ENCODE measurements around the gene PARL. TPM values are rescaled to one million over a fixed set of nuclear protein-coding genes. Genes with fewer than 3 reads are reported as not detected.

The PARL gene
- total RNA-seq, 1 experiment from 2014 or later, result 91.3 TPM

- no peak for DNase-seq
- Histone ChIP-seq H3K4me1 (no peaks in the 10 kb centered on the region), H3K9me3 (no peaks in the 10 kb centered on the region), H3K27me3 (replicated peaks; ENCODE audit: control insufficient read depth, insufficient read depth, low read length) (no peaks in the 10 kb centered on the region), H3K4me3 (ENCODE audit: low read depth, low read length) (no peak overlapping the region), H3K36me3 (ENCODE audit: control insufficient read depth, insufficient read depth, low read length) (no peaks in the 10 kb centered on the region; the same call in 1 of the 2 replicates)
- CTCF ChIA-PET, result no interaction called here
- H3K36me3 Mint-ChIP-seq (ENCODE audit: insufficient read depth, unreplicated experiment), result peaks cover 13% of the 10 kb centered on the region
- no TSS peak for BruUV-seq (replicated peaks)
- POLR2A ChIA-PET, result no interaction called here
- H3K27ac Mint-ChIP-seq (ENCODE audit: unreplicated experiment), result no peak overlapping the region
- intact Hi-C loops (cut with micrococcal nuclease; ENCODE audit: unreplicated experiment), result no loop called here
- no peaks in the 10 kb centered on the region for H3K9me3 Mint-ChIP-seq (ENCODE audit: unreplicated experiment)
- H3K4me1 Mint-ChIP-seq (ENCODE audit: low read depth, unreplicated experiment), result peaks cover 1% of the 10 kb centered on the region
- no peak overlapping the region for H3K4me3 Mint-ChIP-seq (ENCODE audit: unreplicated experiment)
- TF ChIP-seq, protein P1, sequence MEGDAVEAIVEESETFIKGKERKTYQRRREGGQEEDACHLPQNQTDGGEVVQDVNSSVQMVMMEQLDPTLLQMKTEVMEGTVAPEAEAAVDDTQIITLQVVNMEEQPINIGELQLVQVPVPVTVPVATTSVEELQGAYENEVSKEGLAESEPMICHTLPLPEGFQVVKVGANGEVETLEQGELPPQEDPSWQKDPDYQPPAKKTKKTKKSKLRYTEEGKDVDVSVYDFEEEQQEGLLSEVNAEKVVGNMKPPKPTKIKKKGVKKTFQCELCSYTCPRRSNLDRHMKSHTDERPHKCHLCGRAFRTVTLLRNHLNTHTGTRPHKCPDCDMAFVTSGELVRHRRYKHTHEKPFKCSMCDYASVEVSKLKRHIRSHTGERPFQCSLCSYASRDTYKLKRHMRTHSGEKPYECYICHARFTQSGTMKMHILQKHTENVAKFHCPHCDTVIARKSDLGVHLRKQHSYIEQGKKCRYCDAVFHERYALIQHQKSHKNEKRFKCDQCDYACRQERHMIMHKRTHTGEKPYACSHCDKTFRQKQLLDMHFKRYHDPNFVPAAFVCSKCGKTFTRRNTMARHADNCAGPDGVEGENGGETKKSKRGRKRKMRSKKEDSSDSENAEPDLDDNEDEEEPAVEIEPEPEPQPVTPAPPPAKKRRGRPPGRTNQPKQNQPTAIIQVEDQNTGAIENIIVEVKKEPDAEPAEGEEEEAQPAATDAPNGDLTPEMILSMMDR (IDR thresholded peaks at IDR 0.05; ENCODE audit: insufficient read depth in 1 of 2, low read depth in 1 of 2, low read length in 1 of 2, severe bottlenecking in 1 of 2, unreplicated experiment in 1 of 2), result no peak
- H3K27me3 Mint-ChIP-seq (ENCODE audit: insufficient read depth, unreplicated experiment), result no peaks in the 10 kb centered on the region
These were observed 39.9 kb upstream of the PARL start for GRCh38 chr3:183924543-183924942.

GRCh38 chr3:183922421-183922820, 37.7 kb upstream of the PARL start:
- H3K4me1 ChIP-seq, result no peaks in the 10 kb centered on the region
- no peaks in the 10 kb centered on the region for H3K4me1 Mint-ChIP-seq (ENCODE audit: low read depth, unreplicated experiment)
- H3K36me3 Mint-ChIP-seq (ENCODE audit: insufficient read depth, unreplicated experiment), result peaks cover 13% of the 10 kb centered on the region
- CTCF ChIA-PET, result no interaction called here
- H3K9me3 ChIP-seq, result no peaks in the 10 kb centered on the region
- BruUV-seq (replicated peaks), result no TSS peak
- TF ChIP-seq, protein P1 (IDR thresholded peaks at IDR 0.05; ENCODE audit: insufficient read depth in 1 of 2, low read depth in 1 of 2, low read length in 1 of 2, severe bottlenecking in 1 of 2, unreplicated experiment in 1 of 2), result no peak
- H3K4me3 ChIP-seq (ENCODE audit: low read depth, low read length), result no peak overlapping the region
- H3K27me3 Mint-ChIP-seq (ENCODE audit: insufficient read depth, unreplicated experiment), result no peaks in the 10 kb centered on the region
- intact Hi-C loops (cut with micrococcal nuclease; ENCODE audit: unreplicated experiment), result no loop called here
- no peaks in the 10 kb centered on the region for H3K9me3 Mint-ChIP-seq (ENCODE audit: unreplicated experiment)
- no peak overlapping the region for H3K27ac Mint-ChIP-seq (ENCODE audit: unreplicated experiment)
- H3K27me3 ChIP-seq (replicated peaks; ENCODE audit: control insufficient read depth, insufficient read depth, low read length), result no peaks in the 10 kb centered on the region
- POLR2A ChIA-PET, result no interaction called here
- no peaks in the 10 kb centered on the region for H3K36me3 ChIP-seq (ENCODE audit: control insufficient read depth, insufficient read depth, low read length)
- DNase-seq, result no peak
- H3K4me3 Mint-ChIP-seq (ENCODE audit: unreplicated experiment), result no peak overlapping the region

GRCh38 chr3:183921096-183921495, 36.4 kb upstream of the PARL start:
- no peaks in the 10 kb centered on the region for H3K4me1 Mint-ChIP-seq (ENCODE audit: low read depth, unreplicated experiment)
- no peak for DNase-seq
- TF ChIP-seq, protein P1 (IDR thresholded peaks at IDR 0.05; ENCODE audit: insufficient read depth in 1 of 2, low read depth in 1 of 2, low read length in 1 of 2, severe bottlenecking in 1 of 2, unreplicated experiment in 1 of 2), result no peak
- no peaks in the 10 kb centered on the region for H3K27me3 Mint-ChIP-seq (ENCODE audit: insufficient read depth, unreplicated experiment)
- no peak overlapping the region for H3K4me3 ChIP-seq (ENCODE audit: low read depth, low read length)
- no TSS peak for BruUV-seq (replicated peaks)
- peaks cover 13% of the 10 kb centered on the region for H3K36me3 Mint-ChIP-seq (ENCODE audit: insufficient read depth, unreplicated experiment)
- ChIA-PET POLR2A (no interaction called here), CTCF (no interaction called here)
- no peaks in the 10 kb centered on the region for H3K9me3 Mint-ChIP-seq (ENCODE audit: unreplicated experiment)
- no peaks in the 10 kb centered on the region for H3K36me3 ChIP-seq (ENCODE audit: control insufficient read depth, insufficient read depth, low read length)
- no peaks in the 10 kb centered on the region for H3K4me1 ChIP-seq
- no peak overlapping the region for H3K27ac Mint-ChIP-seq (ENCODE audit: unreplicated experiment)
- no peaks in the 10 kb centered on the region for H3K27me3 ChIP-seq (replicated peaks; ENCODE audit: control insufficient read depth, insufficient read depth, low read length)
- no peak overlapping the region for H3K4me3 Mint-ChIP-seq (ENCODE audit: unreplicated experiment)
- intact Hi-C loops (cut with micrococcal nuclease; ENCODE audit: unreplicated experiment), result no loop called here
- H3K9me3 ChIP-seq, result no peaks in the 10 kb centered on the region
